GM12878 (cell line): ENCODE results near the gene C22orf31.

Source experiments
- CBX3 ChIP-seq: fragments of 200-600 bp; sonication (generic); IDR thresholded peaks from 2 replicates; pipeline ENCODE4 v1.6.1; 2016; ENCODE audit warnings: low read depth, borderline replicate concordance
- CEBPB ChIP-seq, 2 experiments: fragments of 150-350 bp in 1 of 2; IDR thresholded peaks; 2 replicates each; pipeline ENCODE4 v1.6.1; 2012 to 2014; ENCODE audit warnings: low read depth in 2 of 2, low read length in 2 of 2, borderline replicate concordance in 1 of 2, inconsistent platforms in 1 of 2
- CREB1 ChIP-seq: IDR thresholded peaks from 2 replicates; pipeline ENCODE4 v1.6.1; 2012; ENCODE audit warnings: low read depth, mild to moderate bottlenecking, inconsistent platforms
- CTCF ChIP-seq, 3 experiments: IDR thresholded peaks in 2 of 3; conservative IDR thresholded peaks in 1 of 3; 2 replicates each; pipeline ENCODE4 v1.5.1; 2011; ENCODE audit warnings: low read depth in 3 of 3, low read length in 3 of 3, mild to moderate bottlenecking in 3 of 3, control low read depth in 2 of 3, moderate library complexity in 2 of 3, inconsistent platforms in 1 of 3, mixed read lengths in 1 of 3; ENCODE audit not compliant: control insufficient read depth in 2 of 3, insufficient read depth in 1 of 3; ENCODE audit errors: extremely low read depth in 1 of 3
- EGR1 ChIP-seq, 2 experiments: IDR thresholded peaks; 1 replicate in 1 of 2; 2 replicates in 1 of 2; pipeline ENCODE4 v1.6.1; 2011 to 2012; ENCODE audit warnings: low read depth in 2 of 2, low read length in 2 of 2, borderline replicate concordance in 1 of 2, mild to moderate bottlenecking in 1 of 2, moderate library complexity in 1 of 2
- KLF5 ChIP-seq: fragments of 450-650 bp; IDR thresholded peaks from 2 replicates; pipeline ENCODE4 v1.6.1; 2014; ENCODE audit warnings: mild to moderate bottlenecking; ENCODE audit not compliant: partially characterized antibody
- PKNOX1 ChIP-seq: fragments of 450-650 bp; IDR thresholded peaks from 2 replicates; pipeline ENCODE4 v1.6.1; 2016; ENCODE audit warnings: mild to moderate bottlenecking
- POLR2A ChIP-seq: IDR thresholded peaks from 2 replicates; pipeline ENCODE4 v1.6.1; 2011; ENCODE audit warnings: low read depth, mild to moderate bottlenecking, low read length
- REST ChIP-seq: IDR thresholded peaks from 2 replicates; pipeline ENCODE4 v1.6.1; 2012; ENCODE audit warnings: mild to moderate bottlenecking, low read depth, low read length
- SUPT20H ChIP-seq: IDR thresholded peaks from 2 replicates; pipeline ENCODE4 v1.6.1; 2011; ENCODE audit warnings: low read depth, mild to moderate bottlenecking, low read length, moderate library complexity, borderline replicate concordance; ENCODE audit not compliant: control insufficient read depth
- YY1 ChIP-seq: IDR thresholded peaks from 2 replicates; pipeline ENCODE4 v1.6.1; 2011; ENCODE audit warnings: low read depth, mild to moderate bottlenecking, low read length
- ZBTB40 ChIP-seq: fragments of 450-650 bp; IDR thresholded peaks from 2 replicates; pipeline ENCODE4 v1.6.1; 2016; ENCODE audit warnings: mild to moderate bottlenecking, moderate library complexity, borderline replicate concordance

- TF ChIP-seq SUPT20H (no peak), CTCF (IDR thresholded peaks at IDR 0.05 in 2 of 3, conservative IDR thresholded peaks at IDR 0.05 in 1 of 3; ENCODE audit: control insufficient read depth in 2 of 3, extremely low read depth in 1 of 3, insufficient read depth in 1 of 3, low read depth in 3 of 3, low read length in 3 of 3) (no peak), EGR1 (IDR thresholded peaks at IDR 0.05; ENCODE audit: borderline replicate concordance in 1 of 2, low read depth in 2 of 2, low read length in 2 of 2) (no peak), REST (no peak), CEBPB (IDR thresholded peaks at IDR 0.05; ENCODE audit: borderline replicate concordance in 1 of 2, low read depth in 2 of 2, low read length in 2 of 2) (no peak), POLR2A (no peak), ZBTB40 (no peak), YY1 (no peak), CREB1 (no peak), CBX3 (no peak), PKNOX1 (no peak), KLF5 (no peak)
Measured at GRCh38 chr22:29069463-29069862, 7.8 kb upstream of the C22orf31 start.
